ACHN (cell line): ENCODE measurements around the gene NUP214.
A peak's percentile ranks its signal among the peaks of the same experiment; 100 is the strongest.

ENCODE experiments used
- DNase-seq: peaks from one replicate; pipeline ENCODE4 v3.0.0-alpha.2; 2015
- in situ Hi-C: cut with HindIII; loops from 2 replicates; pipeline ENCODE4 v1.10.0; 2017; ENCODE audit warnings: low sequenced_read_pairs, low pct_ligation_motif_present, low pct_unique_long_range_greater_than_20kb

Gene NUP214

DNA sequence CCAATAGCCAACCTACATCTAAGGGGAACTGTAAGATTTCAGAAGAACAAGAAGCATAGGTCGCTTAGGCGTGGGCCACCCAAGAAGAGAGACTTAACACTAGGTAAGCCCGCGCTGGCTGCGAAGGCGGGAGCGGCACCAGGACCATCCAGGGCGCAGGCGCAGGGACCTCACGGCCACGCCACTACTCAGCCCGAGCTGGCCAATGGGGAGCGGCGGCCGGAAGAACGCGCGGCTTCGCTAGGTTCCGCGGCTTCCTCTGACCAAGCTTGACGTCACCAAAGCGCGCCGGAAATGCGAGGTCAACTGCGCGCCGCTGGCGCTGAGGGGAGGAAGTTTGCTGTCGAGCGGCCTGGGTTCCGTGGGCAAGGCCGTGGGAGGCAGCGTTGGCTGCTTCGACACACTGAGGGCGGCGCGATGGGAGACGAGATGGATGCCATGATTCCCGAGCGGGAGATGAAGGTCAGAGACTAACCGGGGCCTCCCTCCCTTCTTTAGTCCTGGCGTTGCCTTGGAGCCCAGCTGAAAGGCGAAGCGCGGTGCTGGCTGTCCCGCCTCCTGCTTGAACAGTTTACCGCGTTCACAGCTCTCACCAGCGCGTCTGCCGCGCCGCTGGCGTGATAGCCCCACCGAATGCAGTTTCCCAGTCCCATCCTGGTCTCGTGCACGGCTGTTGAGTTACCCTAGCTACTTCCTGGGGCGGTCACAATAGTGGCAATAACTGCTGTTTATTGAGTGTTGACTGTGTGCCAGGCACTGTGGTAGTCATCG, at the start of gene NUP214:
Gene NUP214 (plus strand): TSS at position 299 of the 771 bp plus-strand sequence. CDS start 119 bp downstream, at position 418.
- peak; percentile 96 for DNase-seq
- in situ Hi-C loops = no loop called here

DNA sequence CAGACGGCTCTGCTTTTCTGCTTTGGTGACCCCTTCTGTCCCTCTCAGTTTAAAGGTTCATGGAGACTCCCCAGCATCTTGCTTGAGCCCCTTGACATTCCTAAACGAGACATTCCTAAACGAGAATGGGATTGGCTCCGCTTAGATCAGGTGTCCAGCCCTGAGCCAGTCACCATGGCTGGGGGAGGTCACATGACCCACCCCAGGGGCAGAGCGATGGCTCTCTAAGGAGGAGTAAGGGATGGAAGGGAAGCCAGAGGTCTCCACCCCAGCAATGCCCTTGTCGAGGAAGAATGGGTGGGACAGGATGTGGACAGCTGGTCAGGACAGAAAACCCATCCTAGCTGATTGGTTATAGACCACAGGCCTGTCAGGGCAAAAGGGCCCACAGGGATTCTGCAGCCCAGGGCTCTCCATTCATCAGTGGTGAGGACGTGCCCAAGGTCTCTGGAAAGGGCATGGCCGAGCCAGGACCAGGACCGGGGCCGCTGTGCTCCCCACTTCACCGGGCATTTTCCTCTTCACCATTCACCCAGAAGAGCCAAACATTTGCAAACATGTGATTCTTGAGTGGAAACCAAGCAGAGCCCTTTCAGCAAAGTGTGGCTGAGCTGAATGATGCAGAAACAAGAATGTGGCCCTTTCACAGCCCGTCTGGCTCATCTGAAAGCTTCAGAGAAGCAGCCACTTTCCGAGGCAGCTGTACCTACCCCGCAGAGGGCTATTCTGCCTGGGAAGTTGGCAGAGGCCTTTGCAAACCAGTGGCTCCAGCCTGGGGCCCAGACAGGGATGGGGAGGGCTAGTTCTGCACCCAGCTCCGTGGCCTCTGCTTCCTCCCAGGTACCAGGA, 48.8 kb upstream of the NUP214 start:
- DNase-seq = no peak
- in situ Hi-C loops = no loop called here

DNA sequence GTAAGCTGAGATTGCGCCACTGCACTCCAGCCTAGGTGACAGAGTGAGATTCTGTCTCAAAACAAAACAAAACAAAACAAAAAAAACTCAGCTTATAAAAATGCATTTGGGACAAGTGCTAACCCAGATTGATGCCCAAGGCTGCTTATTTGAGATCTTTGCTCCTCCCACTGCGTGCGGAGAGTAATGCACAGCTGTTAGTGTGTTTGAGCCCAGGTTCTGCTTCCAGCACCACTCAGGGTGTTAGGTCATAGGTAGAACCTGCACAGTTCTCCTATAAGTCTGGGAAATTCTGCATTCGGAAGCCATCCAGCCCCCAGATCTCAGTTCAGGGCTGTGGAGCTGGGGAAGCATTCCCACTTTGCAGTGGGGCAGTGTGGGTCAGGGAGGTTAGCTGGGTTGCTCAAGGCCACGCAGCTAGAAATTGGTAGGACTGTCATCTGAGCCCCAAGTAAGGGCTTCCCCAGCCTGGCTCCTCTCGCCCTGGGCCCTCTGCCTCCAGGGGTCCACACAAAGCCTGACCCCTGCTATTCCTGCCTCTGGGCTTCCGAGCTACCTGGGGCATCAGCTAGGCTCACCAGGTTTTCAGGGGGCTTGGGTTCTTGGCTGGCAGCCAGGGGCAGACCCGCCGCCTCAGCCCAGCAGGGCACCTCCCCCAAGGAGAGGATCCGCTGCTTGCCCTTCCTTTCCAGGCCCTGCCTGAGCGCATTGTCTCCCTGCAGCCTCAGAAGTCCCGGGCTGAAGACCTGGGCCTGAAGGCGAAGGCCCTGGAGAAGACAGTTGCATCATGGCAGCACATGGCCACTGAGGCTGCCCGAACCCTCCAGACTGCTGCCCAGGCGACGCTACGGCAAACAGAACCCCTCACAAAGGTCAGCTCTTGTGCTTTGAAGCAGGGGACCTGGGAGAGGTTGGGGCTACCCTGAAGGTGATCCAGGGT, 46.7 kb upstream of the NUP214 start:
- DNase-seq = no peak
- in situ Hi-C loops = no loop called here

GRCh38 chr9:131080589-131080988, 44.8 kb upstream of the NUP214 start:
- in situ Hi-C loops = no loop called here
- DNase-seq = no peak

GRCh38 chr9:131081868-131082267, 43.5 kb upstream of the NUP214 start:
- DNase-seq = no peak
- in situ Hi-C loops = no loop called here

GRCh38 chr9:131082774-131083512, 42.4 kb upstream of the NUP214 start:
- in situ Hi-C loops = no loop called here
- no peak for DNase-seq

GRCh38 chr9:131084661-131085369, 40.6 kb upstream of the NUP214 start:
- no peak for DNase-seq
- in situ Hi-C loops = no loop called here

DNA sequence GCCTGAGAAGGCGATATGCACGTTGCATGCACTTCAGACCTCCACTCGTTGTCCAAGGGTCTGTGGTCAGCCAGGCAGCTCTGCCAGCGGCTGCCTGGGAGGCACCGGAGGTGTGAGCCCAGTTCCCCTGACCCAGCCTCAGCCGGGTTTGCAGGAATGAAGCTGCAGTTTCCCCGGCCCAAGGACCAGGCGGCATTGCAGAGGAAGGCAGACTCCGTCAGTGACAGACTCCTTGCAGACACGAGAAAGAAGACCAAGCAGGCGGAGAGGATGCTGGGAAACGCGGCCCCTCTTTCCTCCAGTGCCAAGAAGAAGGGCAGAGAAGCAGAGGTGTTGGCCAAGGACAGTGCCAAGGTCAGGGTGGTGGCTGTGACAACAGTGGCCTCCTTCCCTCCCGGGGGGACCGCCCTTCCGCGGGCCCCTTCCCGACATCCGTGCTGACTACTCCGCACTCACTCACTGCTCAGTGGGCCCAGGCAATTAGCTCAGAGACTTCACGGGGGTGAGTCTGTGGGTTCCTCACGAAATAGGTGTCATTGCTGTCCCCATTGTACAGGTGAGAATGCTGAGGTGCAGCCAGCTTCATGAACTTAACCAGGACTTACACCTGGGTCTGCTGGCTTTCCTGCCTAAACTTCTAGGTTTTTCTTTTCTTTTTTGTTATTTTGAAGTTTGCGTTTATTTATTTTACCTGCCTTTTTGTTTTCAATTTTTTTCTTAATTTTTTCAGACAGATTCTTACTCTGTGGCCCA, 39.8 kb upstream of the NUP214 start:
- DNase-seq = no peak
- in situ Hi-C loops = no loop called here

- DNase-seq = no peak
- in situ Hi-C loops = no loop called here
Measured at GRCh38 chr9:131087354-131087893, 38.0 kb upstream of the NUP214 start.

DNA sequence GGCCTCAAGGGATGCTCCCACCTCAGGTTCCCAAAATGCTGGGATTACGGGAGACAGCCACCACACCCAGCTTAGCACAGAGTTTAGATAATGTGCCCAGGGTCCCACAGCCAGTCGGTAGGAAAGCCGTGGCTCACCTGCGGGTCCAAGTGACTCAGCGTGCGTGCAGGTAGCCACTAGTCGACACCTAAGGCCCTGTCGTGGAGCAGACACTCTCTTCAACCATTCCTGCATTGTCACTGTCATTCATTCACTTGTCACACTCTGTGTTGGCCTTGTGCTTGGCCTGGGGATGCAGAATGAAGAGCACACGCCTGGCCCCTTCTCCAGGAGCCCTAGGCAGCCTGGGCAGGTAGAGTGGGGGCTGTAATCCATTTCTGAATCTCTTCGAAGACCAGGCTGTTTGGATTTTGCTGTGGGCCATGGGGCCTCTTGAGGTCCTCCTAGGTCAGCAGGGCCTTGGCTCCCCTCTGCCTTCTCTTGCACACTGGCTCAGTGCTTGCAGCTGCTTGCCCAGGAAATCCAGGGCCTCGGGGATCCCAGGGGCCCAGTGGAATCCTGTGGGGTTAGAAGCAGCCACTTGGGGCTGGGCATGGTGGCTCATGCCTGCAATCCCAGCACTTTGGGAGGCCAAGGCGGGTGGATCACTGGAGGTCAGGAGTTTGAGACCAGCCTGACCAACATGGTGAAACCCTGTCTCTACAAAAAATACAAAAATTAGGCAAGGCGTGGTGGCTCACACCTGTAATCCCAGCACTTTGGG, 35.2 kb upstream of the NUP214 start:
- in situ Hi-C loops = no loop called here
- DNase-seq = no peak

- in situ Hi-C loops = no loop called here
- DNase-seq = no peak
Measured at GRCh38 chr9:131091352-131091992, 33.9 kb upstream of the NUP214 start.

GRCh38 chr9:131092030-131092429, 33.4 kb upstream of the NUP214 start:
- in situ Hi-C loops = no loop called here
- DNase-seq = no peak

DNA sequence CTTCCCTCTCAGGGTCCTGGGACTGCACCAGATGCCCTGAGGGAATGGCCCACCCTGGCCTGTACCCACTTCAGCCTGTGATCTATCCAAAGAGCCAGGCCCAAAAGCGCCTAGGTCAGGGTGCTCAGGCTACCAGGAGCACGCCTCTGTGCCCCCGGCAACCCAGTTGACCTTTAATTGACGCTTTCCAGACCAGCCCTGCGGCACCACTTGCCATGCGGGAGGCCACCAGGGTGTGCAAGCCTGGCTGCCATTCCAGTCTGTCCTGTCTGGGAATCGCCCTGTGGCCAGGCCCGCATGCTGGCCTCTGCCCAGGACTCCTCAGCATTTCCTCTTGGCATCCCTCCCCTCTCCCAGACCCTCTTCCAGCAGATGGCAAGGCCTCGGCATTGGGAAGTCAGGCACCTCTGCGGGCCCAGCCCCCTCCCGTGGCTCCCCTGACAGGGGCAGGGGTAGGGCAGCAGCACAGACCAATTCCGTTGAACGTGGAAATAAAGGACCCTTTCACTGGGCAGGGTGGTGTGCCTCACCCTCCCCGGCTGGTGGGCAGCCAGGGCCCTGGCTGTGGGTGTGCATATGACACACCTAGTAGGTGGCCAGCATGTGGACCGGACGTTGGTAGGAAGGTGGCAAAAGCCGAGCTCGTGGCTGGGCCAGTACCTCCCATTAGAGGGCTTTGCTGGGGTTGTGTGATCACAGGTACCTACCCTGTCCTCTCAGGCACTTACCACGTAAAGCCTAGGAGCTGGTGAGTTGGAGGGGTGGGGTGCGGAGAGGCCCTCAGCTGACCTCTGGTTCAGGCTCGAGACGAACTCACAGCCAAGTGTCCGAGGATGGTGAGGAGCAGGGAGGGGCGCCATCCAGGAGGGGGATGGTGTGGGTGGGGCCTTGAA, 32.6 kb upstream of the NUP214 start:
- no peak for DNase-seq
- in situ Hi-C loops = no loop called here

- no peak for DNase-seq
- in situ Hi-C loops = no loop called here
Measured at GRCh38 chr9:131094015-131094414, 31.4 kb upstream of the NUP214 start.

DNA sequence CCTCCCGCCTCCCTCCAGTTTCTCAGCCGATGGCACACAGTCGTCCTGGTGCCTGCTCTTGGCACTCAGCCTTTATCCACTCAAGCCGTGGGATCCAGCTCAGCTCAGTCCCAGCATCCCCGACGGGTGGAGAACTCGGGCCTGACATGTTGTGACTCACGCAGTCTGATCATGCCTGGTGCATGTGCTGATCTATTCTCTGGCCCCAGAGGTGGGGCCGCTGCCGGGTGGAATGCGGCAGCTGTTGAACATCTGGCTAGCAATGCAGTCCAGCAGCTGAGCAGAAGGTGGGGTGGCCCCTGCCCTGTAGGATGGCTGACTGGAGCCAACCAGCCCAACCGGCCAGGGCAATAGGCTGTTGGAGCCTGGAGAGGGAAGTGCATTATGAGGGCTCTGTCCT, 30.8 kb upstream of the NUP214 start:
- no peak for DNase-seq
- in situ Hi-C loops = no loop called here
